ENCODE data around the gene NOS2.

The NOS2 gene

GRCh38 chr17:27821318-27821717 lies 21.0 kb upstream of the NOS2 start:
- no peak for DNase-seq (ENCODE audit: insufficient read length, low spot score)
- FAIRE-seq, result no peak

DNA sequence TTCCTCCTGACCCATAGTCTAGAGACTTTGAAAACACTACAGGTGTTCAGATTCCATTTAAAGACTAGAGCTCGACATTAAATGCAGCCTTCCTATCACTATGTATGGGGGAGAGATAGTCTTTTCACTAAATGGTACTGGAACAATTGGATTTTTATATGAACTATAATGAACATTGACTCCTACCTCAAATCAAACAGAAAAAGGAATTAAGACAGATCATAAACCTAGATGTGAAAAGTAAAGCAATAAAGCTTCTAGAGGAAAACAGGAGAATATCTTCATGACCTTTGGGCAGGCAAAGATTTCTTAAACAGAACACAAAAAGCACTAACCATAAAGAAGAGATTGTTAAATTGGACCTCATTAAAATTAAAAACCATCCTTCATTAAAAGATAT lies 18.8 kb upstream of the NOS2 start:
- no peak for FAIRE-seq

GRCh38 chr17:27818401-27819105 lies 18.2 kb upstream of the NOS2 start:
- peak; percentile 14 for FAIRE-seq
- no peak for DNase-seq (ENCODE audit: insufficient read length, low spot score)

More for the DNA sequence above, 18.8 kb upstream of the NOS2 start:
- no peak for DNase-seq (ENCODE audit: insufficient read length, low spot score)

DNA sequence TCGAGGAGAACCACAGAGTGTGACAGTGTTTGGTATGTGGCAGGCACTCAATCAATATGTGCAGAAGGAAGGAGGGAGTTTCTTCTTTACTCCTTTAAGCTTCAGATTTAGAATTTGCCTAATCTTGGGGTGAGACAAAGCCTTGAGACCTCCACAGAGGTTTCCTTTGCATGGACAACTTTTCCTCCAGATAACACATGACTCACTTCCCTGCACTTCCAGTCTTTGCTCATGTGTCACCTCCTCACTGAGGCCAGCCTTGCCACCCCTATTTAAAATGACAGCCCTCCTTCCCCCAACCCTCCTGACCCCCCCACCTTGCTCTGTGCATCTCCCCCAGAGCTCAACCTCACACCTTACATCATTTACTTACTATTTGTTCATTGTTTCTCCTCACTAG lies 17.4 kb upstream of the NOS2 start:
- DNase-seq (ENCODE audit: insufficient read length, low spot score) (no peak), FAIRE-seq (no peak)

DNA sequence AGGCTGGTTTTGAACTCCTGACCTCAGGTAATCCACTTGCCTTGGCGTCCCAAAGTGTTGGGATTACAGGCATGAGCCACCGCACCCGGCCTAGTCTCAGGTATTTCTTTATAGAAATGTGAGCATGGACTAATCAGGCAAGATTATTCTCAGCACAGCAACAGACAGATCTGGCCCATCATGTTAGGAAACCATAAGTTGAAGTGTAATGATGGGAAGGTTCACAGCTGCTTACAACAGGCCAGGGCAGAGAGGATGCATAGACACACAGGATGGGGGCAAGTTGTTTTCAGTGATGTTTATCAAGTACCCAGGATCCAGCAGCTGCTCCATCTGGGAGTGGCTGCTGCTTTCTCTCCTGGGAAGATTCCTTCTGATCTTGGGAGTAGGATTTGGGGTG lies 16.6 kb upstream of the NOS2 start:
- no peak for DNase-seq (ENCODE audit: insufficient read length, low spot score)

GRCh38 chr17:27811961-27812360 lies 11.6 kb upstream of the NOS2 start:
- FAIRE-seq (no peak), DNase-seq (ENCODE audit: insufficient read length, low spot score) (no peak)

More for the DNA sequence above, 16.6 kb upstream of the NOS2 start:
- no peak for FAIRE-seq

- peak; percentile 65 for FAIRE-seq
Measured at GRCh38 chr17:27810902-27811557, 10.7 kb upstream of the NOS2 start.

DNA sequence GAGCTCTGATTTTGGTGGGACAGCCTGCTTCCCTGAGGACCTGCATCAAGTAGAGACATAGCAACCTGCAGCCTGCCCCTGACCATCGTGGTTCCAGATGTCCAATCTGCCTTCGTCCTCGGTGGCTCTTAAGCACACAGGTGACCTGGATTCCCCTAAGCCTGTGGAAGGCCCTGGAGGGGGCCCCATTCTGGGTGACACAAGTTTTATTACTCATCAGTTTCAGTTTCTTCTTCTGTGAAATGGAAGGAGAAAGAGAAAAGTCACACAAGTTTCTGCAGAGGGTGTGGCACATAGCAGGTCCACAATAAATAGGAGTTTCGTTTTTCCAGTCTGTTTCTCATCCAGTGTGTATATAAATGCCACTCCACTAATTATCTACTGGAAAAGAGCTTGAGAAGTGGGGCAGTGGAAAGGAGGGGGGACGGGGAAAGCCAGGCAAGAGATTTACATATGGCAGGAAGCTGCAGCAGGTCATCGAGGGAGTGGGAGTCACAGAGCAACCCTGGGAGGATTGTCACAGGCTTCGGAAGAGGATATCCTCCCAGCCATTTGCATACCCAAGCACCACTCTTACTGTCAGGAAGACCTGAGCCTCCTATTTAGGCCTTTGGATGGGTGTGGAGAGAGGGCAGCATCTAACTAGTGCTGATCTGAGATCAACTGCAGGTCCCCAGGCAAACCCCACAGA lies 10.0 kb upstream of the NOS2 start:
- peak; percentile 97 for FAIRE-seq
- DNase-seq (ENCODE audit: insufficient read length, low spot score), result peak; percentile 46

More at GRCh38 chr17:27810902-27811557, 10.7 kb upstream of the NOS2 start:
- no peak for DNase-seq (ENCODE audit: insufficient read length, low spot score)

DNA sequence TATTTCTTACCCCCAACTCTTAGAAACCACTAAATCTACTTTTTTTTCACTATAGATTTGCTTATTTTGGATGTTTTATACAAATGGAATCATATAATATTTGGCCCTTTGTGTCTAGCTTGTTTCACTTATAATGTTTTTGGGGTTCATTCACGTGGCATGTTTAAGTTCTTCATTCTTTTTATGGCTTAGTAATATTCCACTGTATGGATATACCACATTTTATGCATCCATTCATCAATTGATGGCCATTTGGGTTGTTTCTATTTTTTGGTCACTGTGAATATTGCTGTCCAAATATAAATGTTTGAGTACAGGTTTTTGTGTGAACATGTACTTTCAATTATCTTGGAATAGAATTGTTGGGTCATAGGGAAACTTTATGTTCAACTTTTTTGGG lies 9.2 kb upstream of the NOS2 start:
- FAIRE-seq (no peak), DNase-seq (ENCODE audit: insufficient read length, low spot score) (no peak)

- DNase-seq (ENCODE audit: insufficient read length, low spot score) (no peak), FAIRE-seq (no peak)
Measured at GRCh38 chr17:27808628-27809027, 8.3 kb upstream of the NOS2 start.

GRCh38 chr17:27807567-27808470 lies 7.5 kb upstream of the NOS2 start:
- peak; percentile 46 for DNase-seq (ENCODE audit: insufficient read length, low spot score)
- peak; percentile 97 for FAIRE-seq

- FAIRE-seq, result peak; percentile 98
- DNase-seq (ENCODE audit: insufficient read length, low spot score), result peak; percentile 69
Measured at GRCh38 chr17:27805520-27806146, 5.3 kb upstream of the NOS2 start.

- FAIRE-seq, result no peak
- no peak for DNase-seq (ENCODE audit: insufficient read length, low spot score)
Measured at GRCh38 chr17:27804113-27804512, 3.8 kb upstream of the NOS2 start.

- DNase-seq (ENCODE audit: insufficient read length, low spot score) (no peak), FAIRE-seq (no peak)
Measured at GRCh38 chr17:27802962-27803680, 2.8 kb upstream of the NOS2 start.

GRCh38 chr17:27802033-27802432 lies 1.7 kb upstream of the NOS2 start:
- FAIRE-seq (no peak), DNase-seq (ENCODE audit: insufficient read length, low spot score) (no peak)

DNA sequence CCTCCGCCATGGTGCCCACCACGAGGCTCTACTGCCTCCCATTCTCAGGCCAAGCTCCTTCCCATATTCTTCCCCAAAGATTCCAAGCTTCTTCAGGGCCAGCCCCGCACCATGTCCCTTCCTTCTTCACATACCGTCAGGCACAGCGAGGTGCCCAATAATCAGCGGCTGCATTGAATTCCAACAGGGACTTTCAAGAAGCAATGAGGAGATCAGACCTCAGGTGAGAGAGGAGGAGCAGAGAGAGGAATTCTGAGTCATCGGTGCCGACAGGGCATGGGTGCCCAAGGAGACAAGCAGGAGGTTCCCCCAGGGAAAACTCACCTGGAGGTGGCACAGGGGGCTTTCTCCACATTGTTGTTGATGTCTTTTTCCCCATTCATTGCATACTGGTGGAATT lies 2.0 kb downstream of the NOS2 start:
- no peak for DNase-seq (ENCODE audit: insufficient read length, low spot score)

GRCh38 chr17:27797390-27798091 lies 2.8 kb downstream of the NOS2 start:
- DNase-seq (ENCODE audit: insufficient read length, low spot score) (no peak), FAIRE-seq (no peak)

More for the DNA sequence above, 2.0 kb downstream of the NOS2 start:
- FAIRE-seq, result no peak

GRCh38 chr17:27793906-27794569 lies 6.3 kb downstream of the NOS2 start:
- FAIRE-seq (no peak), DNase-seq (ENCODE audit: insufficient read length, low spot score) (no peak)

Data from GM19239 (cell line).